Fibroblast of villous mesenchyme (primary cell): ENCODE results near the gene ZBTB16. TPM values are rescaled to one million over a fixed set of nuclear protein-coding genes. Genes with fewer than 3 reads are reported as not detected.

ENCODE experiments used
- DNase-seq: peaks from one replicate; pipeline ENCODE4 v3.0.0-alpha.2; 2010; ENCODE audit warnings: low read depth
- H3K4me3 ChIP-seq: 2 replicates; pipeline ENCODE4 v1.5.1; 2011; ENCODE audit warnings: low read depth, mild to moderate bottlenecking, low read length
- total RNA-seq: library from RNA; depleted of rRNA; stranded (reverse); fragments of >200 nt; gene quantifications from 2 replicates; pipeline ENCODE4 v1.2.3, GENCODE V29; 2012
- TF ChIP-seq, protein P1 (sequence below): IDR thresholded peaks from 2 replicates; pipeline ENCODE4 v1.5.1; 2012; ENCODE audit warnings: low read depth, mild to moderate bottlenecking, low read length; ENCODE audit not compliant: insufficient read depth

The ZBTB16 gene
- total RNA-seq, 1 donor: 0.86 TPM

DNA sequence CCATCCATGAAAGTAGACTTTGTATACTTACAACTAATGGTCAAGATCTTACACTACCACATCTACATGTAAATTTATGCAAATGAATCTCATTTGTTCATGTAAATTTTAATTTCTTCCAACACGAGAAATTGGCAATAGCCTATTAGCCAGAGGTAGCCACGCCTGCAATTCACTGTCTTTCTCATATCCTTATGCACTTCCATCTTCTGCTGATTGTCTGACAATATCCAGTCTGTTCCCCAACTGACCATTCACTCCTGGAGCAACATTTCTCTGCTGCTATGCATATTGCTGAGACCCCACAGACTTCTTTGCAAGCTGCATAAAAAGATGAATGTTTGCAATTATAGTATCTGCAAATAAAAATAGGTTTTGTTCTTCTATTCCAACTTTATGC lies 239.2 kb downstream of the ZBTB16 start:
- peak overlapping the region; percentile 91 for H3K4me3 ChIP-seq
- TF ChIP-seq, protein P1, sequence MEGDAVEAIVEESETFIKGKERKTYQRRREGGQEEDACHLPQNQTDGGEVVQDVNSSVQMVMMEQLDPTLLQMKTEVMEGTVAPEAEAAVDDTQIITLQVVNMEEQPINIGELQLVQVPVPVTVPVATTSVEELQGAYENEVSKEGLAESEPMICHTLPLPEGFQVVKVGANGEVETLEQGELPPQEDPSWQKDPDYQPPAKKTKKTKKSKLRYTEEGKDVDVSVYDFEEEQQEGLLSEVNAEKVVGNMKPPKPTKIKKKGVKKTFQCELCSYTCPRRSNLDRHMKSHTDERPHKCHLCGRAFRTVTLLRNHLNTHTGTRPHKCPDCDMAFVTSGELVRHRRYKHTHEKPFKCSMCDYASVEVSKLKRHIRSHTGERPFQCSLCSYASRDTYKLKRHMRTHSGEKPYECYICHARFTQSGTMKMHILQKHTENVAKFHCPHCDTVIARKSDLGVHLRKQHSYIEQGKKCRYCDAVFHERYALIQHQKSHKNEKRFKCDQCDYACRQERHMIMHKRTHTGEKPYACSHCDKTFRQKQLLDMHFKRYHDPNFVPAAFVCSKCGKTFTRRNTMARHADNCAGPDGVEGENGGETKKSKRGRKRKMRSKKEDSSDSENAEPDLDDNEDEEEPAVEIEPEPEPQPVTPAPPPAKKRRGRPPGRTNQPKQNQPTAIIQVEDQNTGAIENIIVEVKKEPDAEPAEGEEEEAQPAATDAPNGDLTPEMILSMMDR: no peak
- DNase-seq: no peak

Other genes starting within 250 kb of the ZBTB16 start
- gene USP28, start 184.1 kb upstream of the ZBTB16 start, total RNA-seq: 27.1 and 37.1 TPM in 2 replicates
- not detected in 2 replicates for gene HTR3B, start 154.9 kb upstream of the ZBTB16 start, total RNA-seq
- not detected in 2 replicates for gene HTR3A, start 84.6 kb upstream of the ZBTB16 start, total RNA-seq
- gene NNMT, start 236.7 kb downstream of the ZBTB16 start, total RNA-seq: 505 and 713 TPM in 2 replicates